Prostate gland (tissue), 1 donor: ENCODE data around the gene RECK.
"Not testable (repeated sequence)": the region's sequence is repeated elsewhere in the genome, so short reads cannot be mapped to it uniquely, and the experiment has no call there.

ENCODE experiments used
- POLR2A ChIP-seq: fragments of 450-650 bp; IDR thresholded peaks from one replicate; pipeline ENCODE4 v1.6.1; 2016; ENCODE audit warnings: antibody characterized with exemption, mild to moderate bottlenecking
- POLR2AphosphoS5 ChIP-seq: sonication (generic); formaldehyde crosslinking; IDR thresholded peaks from one replicate; pipeline ENCODE4 v1.6.1; 2017; ENCODE audit warnings: antibody characterized with exemption

GRCh38 chr9:36131666-36132065 is 95.0 kb downstream of the RECK start:
- TF ChIP-seq POLR2A, POLR2AphosphoS5: not testable (repeated sequence)
